Thyroid gland (tissue), 4 donors: ENCODE measurements around the gene RNF115. TPM values are rescaled to one million over a fixed set of nuclear protein-coding genes. Genes with fewer than 3 reads are reported as not detected.
"Not testable (repeated sequence)": the region's sequence is repeated elsewhere in the genome, so short reads cannot be mapped to it uniquely, and the experiment has no call there.

Experiments
- DNase-seq, 2 donors: peaks; one replicate each; pipeline ENCODE4 v3.0.0-alpha.2; 2019
- H3K27ac ChIP-seq, 3 donors: fragments of 200-600 bp; sonication (generic); 1 replicate in 2 of 3; 2 replicates in 1 of 3; pipeline ENCODE4 v1.5.1; 2016 to 2019; ENCODE audit warnings: mild to moderate bottlenecking in 1 of 3, moderate library complexity in 1 of 3
- H3K27me3 ChIP-seq: fragments of 200-600 bp; sonication (generic); one replicate; pipeline ENCODE4 v1.5.1; 2019
- H3K36me3 ChIP-seq, 2 donors: fragments of 200-600 bp; sonication (generic); one replicate each; pipeline ENCODE4 v1.5.1; 2016 to 2019
- H3K4me1 ChIP-seq, 2 donors: fragments of 200-600 bp; sonication (generic); one replicate each; pipeline ENCODE4 v1.5.1; 2017 to 2019
- H3K4me3 ChIP-seq, 3 donors: fragments of 200-600 bp; sonication (generic); replicated peaks in 1 of 3; 1 replicate in 2 of 3; 2 replicates in 1 of 3; pipeline ENCODE4 v1.5.1; 2016; ENCODE audit warnings: mild to moderate bottlenecking in 1 of 3
- H3K9me3 ChIP-seq: fragments of 200-600 bp; sonication (generic); one replicate; pipeline ENCODE4 v1.5.1; 2017
- CTCF ChIP-seq, 6 experiments: fragments of 200-600 bp in 3 of 6; fragments of 450-650 bp in 3 of 6; sonication (generic) in 3 of 6; IDR thresholded peaks; one replicate each; pipeline ENCODE4 v1.5.1; 2016 to 2019; ENCODE audit warnings: antibody characterized with exemption in 6 of 6, mild to moderate bottlenecking in 2 of 6, inconsistent platforms in 1 of 6, moderate library complexity in 1 of 6
- POLR2A ChIP-seq, 2 donors: fragments of 450-650 bp; IDR thresholded peaks; one replicate each; pipeline ENCODE4 v1.6.1; 2017; ENCODE audit warnings: antibody characterized with exemption in 2 of 2, mild to moderate bottlenecking in 2 of 2, moderate library complexity in 1 of 2
- WGBS, 2 donors: methylation state at CpG; one replicate each; pipeline ENCODE4 v1.1.5; 2017; 5-methylcytosine and 5-hydroxymethylcytosine counted together
- intact Hi-C: fragments of 100-400 bp; cut with DNase I; formaldehyde crosslinking; loops from one replicate; pipeline ENCODE4 v1.15.1; 2023
- total RNA-seq, 4 donors: library from RNA; depleted of rRNA; stranded (reverse); fragments of >200 nt; gene quantifications; one replicate each; pipeline ENCODE4 v1.2.3, GENCODE V29; 2016

RNF115 gene
- total RNA-seq, 4 donors from 2014 or later, result 17.2 to 33.9 (median 25.4) TPM

GRCh38 chr1:145795257-145795881 lies 28.5 kb downstream of the RNF115 start:
- intact Hi-C loops, result no loop called here
- no peaks in the 10 kb centered on the region for H3K36me3 ChIP-seq
- no peak for TF ChIP-seq POLR2A (IDR thresholded peaks at IDR 0.05)
- TF ChIP-seq CTCF (IDR thresholded peaks at IDR 0.05), result no peak
- no peaks in the 10 kb centered on the region for H3K9me3 ChIP-seq
- H3K27me3 ChIP-seq, result no peaks in the 10 kb centered on the region
- no peak overlapping the region for H3K27ac ChIP-seq
- WGBS, 2 donors, result 96 to 97% methylated on average over 10 of the region's 10 CpGs
- peaks cover 0 to 4% of the 10 kb centered on the region in 2 donors for H3K4me1 ChIP-seq
- DNase-seq, result no peak
- no peak overlapping the region for H3K4me3 ChIP-seq

DNA sequence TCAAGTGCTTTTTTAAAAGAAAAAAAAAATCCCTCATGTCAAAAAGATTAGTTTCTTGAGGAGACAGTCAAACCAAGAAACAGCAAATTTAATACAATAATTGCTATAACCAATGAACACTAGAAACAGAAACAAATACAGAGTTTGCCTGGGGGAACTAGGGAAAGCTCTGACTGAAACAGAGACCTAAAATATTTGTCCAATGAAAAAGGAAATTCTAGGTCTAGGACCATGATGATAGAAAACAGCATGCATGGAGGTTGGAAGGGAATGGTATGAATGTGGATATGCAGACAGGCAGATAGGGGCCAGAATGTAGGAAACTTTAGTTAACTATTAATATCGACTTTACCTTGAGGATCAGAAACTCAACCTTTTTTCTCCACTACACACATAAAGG lies 31.4 kb downstream of the RNF115 start:
- Histone ChIP-seq H3K9me3 (no peaks in the 10 kb centered on the region), H3K4me1 (no peaks in the 10 kb centered on the region), H3K36me3 (peaks cover 0 to 5% of the 10 kb centered on the region in 2 donors), H3K4me3 (no peak overlapping the region), H3K27me3 (no peaks in the 10 kb centered on the region), H3K27ac (no peak overlapping the region)
- no peak for DNase-seq
- WGBS, 2 donors, result 92 to 93% methylated on average over 1 of the region's 1 CpG
- intact Hi-C loops, result no loop called here
- TF ChIP-seq POLR2A (IDR thresholded peaks at IDR 0.05) (no peak), CTCF (IDR thresholded peaks at IDR 0.05) (no peak)

- intact Hi-C loops, H3K4me1 ChIP-seq, H3K36me3 ChIP-seq, H3K27me3 ChIP-seq, H3K9me3 ChIP-seq, H3K27ac ChIP-seq, H3K4me3 ChIP-seq, DNase-seq: not testable (repeated sequence)
- 85 to 91% methylated on average over 2 of the region's 2 CpGs for WGBS, 2 donors
These were observed 32.0 kb downstream of the RNF115 start for GRCh38 chr1:145791860-145792259.

DNA sequence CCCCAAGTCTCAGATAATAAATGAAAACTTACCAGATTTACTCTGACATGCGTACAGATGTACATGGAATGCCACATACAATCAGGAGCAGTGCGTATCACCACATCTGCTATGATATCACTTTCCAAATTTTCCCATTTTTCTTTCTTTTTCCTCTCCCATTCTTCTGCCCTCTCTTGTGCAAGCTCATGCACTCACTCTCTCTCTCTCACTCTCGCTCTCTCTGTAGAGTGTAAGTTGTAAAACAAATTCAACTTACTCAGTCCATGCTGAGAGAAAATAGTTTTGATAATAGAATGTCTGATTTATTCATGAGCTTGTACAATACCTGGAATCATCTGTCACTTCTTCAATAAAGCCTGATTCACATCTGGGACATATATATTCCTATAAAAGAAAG lies 35.3 kb downstream of the RNF115 start:
- peaks cover 0 to 5% of the 10 kb centered on the region in 2 donors for H3K36me3 ChIP-seq
- no peak for DNase-seq
- TF ChIP-seq POLR2A (IDR thresholded peaks at IDR 0.05), result no peak
- no peak for TF ChIP-seq CTCF (IDR thresholded peaks at IDR 0.05)
- no peak overlapping the region for H3K4me3 ChIP-seq
- H3K9me3 ChIP-seq, result no peaks in the 10 kb centered on the region
- intact Hi-C loops, result no loop called here
- peaks cover 8 to 18% of the 10 kb centered on the region in 2 donors for H3K4me1 ChIP-seq
- 98 to 99% methylated on average over 3 of the region's 3 CpGs for WGBS, 2 donors
- no peak overlapping the region for H3K27ac ChIP-seq
- H3K27me3 ChIP-seq, result no peaks in the 10 kb centered on the region

DNA sequence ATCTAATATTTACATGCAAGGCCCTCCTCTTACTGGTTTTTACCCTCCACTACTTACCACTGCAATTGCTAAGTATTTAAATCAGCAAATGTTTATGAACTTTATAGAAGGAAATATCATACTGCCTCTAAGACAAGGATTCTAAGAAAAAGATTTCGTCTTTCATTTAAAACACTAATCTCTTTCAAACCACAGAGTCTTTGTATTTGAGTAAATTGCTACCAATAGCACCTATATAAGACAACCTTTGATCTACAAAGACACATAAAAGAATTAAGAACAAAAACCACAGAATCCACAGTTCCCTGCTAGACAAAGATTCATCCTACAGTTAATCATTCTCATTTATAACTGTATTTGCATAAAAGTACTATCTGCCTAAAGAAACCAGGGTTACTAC lies 37.6 kb downstream of the RNF115 start:
- Histone ChIP-seq H3K4me3 (no peak overlapping the region), H3K27me3 (no peaks in the 10 kb centered on the region), H3K27ac (peak overlapping the region in 2 of 3 donors; percentile 25 to 54), H3K9me3 (no peaks in the 10 kb centered on the region), H3K36me3 (peaks cover 0 to 5% of the 10 kb centered on the region in 2 donors), H3K4me1 (peaks cover 8 to 29% of the 10 kb centered on the region in 2 donors)
- 0 to 72% methylated on average over 1 of the region's 1 CpG for WGBS, 2 donors
- DNase-seq, result no peak
- intact Hi-C loops, result no loop called here
- no peak for TF ChIP-seq CTCF (IDR thresholded peaks at IDR 0.05)
- TF ChIP-seq POLR2A (IDR thresholded peaks at IDR 0.05), result no peak
